ENCODE data around the gene SLC12A9. TPM values are rescaled to one million over a fixed set of nuclear protein-coding genes. Genes with fewer than 3 reads are reported as not detected.
"Not testable (repeated sequence)": the region's sequence is repeated elsewhere in the genome, so short reads cannot be mapped to it uniquely, and the experiment has no call there.

SLC12A9 gene
- total RNA-seq = 30.9 to 39.1 TPM (median 37.5 TPM) in 3 replicates

GRCh38 chr7:100852048-100852872 lies at the start of gene SLC12A9:
SLC12A9 (plus strand) TSS chr7:100852713; CDS start chr7:100854198, 1,485 bp downstream.
- no peaks in the 10 kb centered on the region for H3K9me3 Mint-ChIP-seq
- peak; percentile 81 for TF ChIP-seq CTCF (IDR thresholded peaks at IDR 0.05; ENCODE audit: unreplicated experiment)
- H3K36me3 Mint-ChIP-seq = peaks cover under 1% of the 10 kb centered on the region

GRCh38 chr7:100802951-100803350 lies 49.6 kb upstream of the SLC12A9 start:
- H3K36me3 Mint-ChIP-seq = peaks cover 28% of the 10 kb centered on the region
- peak overlapping the region; percentile 11 for H3K27ac Mint-ChIP-seq
- no peak overlapping the region for H3K4me3 Mint-ChIP-seq
- no peaks in the 10 kb centered on the region for H3K27me3 Mint-ChIP-seq (ENCODE audit: low read depth)
- no peak for TF ChIP-seq CTCF (IDR thresholded peaks at IDR 0.05; ENCODE audit: unreplicated experiment)
- DNase-seq (ENCODE audit: low spot score in 2 of 2, unreplicated experiment in 2 of 2) = no peak
- H3K4me1 Mint-ChIP-seq = peaks cover 29% of the 10 kb centered on the region
- no peaks in the 10 kb centered on the region for H3K9me3 Mint-ChIP-seq

More at GRCh38 chr7:100852048-100852872, at the start of gene SLC12A9:
- Mint-ChIP-seq H3K4me1 (peaks cover 17% of the 10 kb centered on the region), H3K27me3 (ENCODE audit: low read depth) (no peaks in the 10 kb centered on the region), H3K27ac (peak within 1 kb of the TSS; percentile 73), H3K4me3 (peak within 1 kb of the TSS; percentile 80)
- DNase-seq (ENCODE audit: low spot score in 2 of 2, unreplicated experiment in 2 of 2) = peak; percentile 81 to 93

GRCh38 chr7:100803398-100804161 lies 48.9 kb upstream of the SLC12A9 start:
- Mint-ChIP-seq H3K36me3 (peaks cover 33% of the 10 kb centered on the region), H3K4me3 (no peak overlapping the region), H3K4me1 (peaks cover 29% of the 10 kb centered on the region), H3K27ac (peak overlapping the region; percentile 33), H3K9me3 (no peaks in the 10 kb centered on the region), H3K27me3 (ENCODE audit: low read depth) (no peaks in the 10 kb centered on the region)
- TF ChIP-seq CTCF (IDR thresholded peaks at IDR 0.05; ENCODE audit: unreplicated experiment) = no peak
- DNase-seq (ENCODE audit: low spot score in 2 of 2, unreplicated experiment in 2 of 2) = peak in 1 of 2 experiments; percentile 57

GRCh38 chr7:100804681-100805431 lies 47.7 kb upstream of the SLC12A9 start:
- H3K9me3 Mint-ChIP-seq = no peaks in the 10 kb centered on the region
- H3K27me3 Mint-ChIP-seq (ENCODE audit: low read depth) = no peaks in the 10 kb centered on the region
- peaks cover 25% of the 10 kb centered on the region for H3K4me1 Mint-ChIP-seq
- peak overlapping the region; percentile 54 for H3K27ac Mint-ChIP-seq
- no peak for TF ChIP-seq CTCF (IDR thresholded peaks at IDR 0.05; ENCODE audit: unreplicated experiment)
- H3K36me3 Mint-ChIP-seq = peaks cover 39% of the 10 kb centered on the region
- no peak overlapping the region for H3K4me3 Mint-ChIP-seq
- no peak for DNase-seq (ENCODE audit: low spot score in 2 of 2, unreplicated experiment in 2 of 2)

- Mint-ChIP-seq H3K27me3 (ENCODE audit: low read depth) (no peaks in the 10 kb centered on the region), H3K4me1 (peaks cover 19% of the 10 kb centered on the region), H3K9me3 (no peaks in the 10 kb centered on the region), H3K4me3 (no peak overlapping the region), H3K36me3 (peaks cover 43% of the 10 kb centered on the region), H3K27ac (no peak overlapping the region)
- TF ChIP-seq CTCF (IDR thresholded peaks at IDR 0.05; ENCODE audit: unreplicated experiment) = no peak
- DNase-seq (ENCODE audit: low spot score in 2 of 2, unreplicated experiment in 2 of 2) = no peak
These were observed 46.2 kb upstream of the SLC12A9 start for GRCh38 chr7:100806276-100806675.

- not testable (repeated sequence) for H3K4me3 Mint-ChIP-seq; H3K27ac Mint-ChIP-seq; H3K9me3 Mint-ChIP-seq; H3K27me3 Mint-ChIP-seq (ENCODE audit: low read depth); DNase-seq (ENCODE audit: low spot score in 2 of 2, unreplicated experiment in 2 of 2)
- H3K36me3 Mint-ChIP-seq = peaks cover 46% of the 10 kb centered on the region
- H3K4me1 Mint-ChIP-seq = peaks cover 15% of the 10 kb centered on the region
These were observed 45.6 kb upstream of the SLC12A9 start for GRCh38 chr7:100806883-100807282.

Data from mesothelial cell of epicardium (in vitro differentiated cells).